GM12873 (cell line): ENCODE results near the gene ENOX1.

Source experiments
- CTCF ChIP-seq: IDR thresholded peaks from 2 replicates; pipeline ENCODE4 v1.5.1; 2012; ENCODE audit warnings: low read depth, mild to moderate bottlenecking, moderate library complexity, low read length, control low read depth; ENCODE audit not compliant: insufficient read depth; ENCODE audit errors: missing control alignments

ENOX1 gene

GRCh38 chr13:43391036-43391435, 395.7 kb downstream of the ENOX1 start:
- TF ChIP-seq CTCF: no peak

- no peak for TF ChIP-seq CTCF
Observed at GRCh38 chr13:43390619-43391018, 396.2 kb downstream of the ENOX1 start.

- TF ChIP-seq CTCF: no peak
Observed at GRCh38 chr13:43389983-43390382, 396.8 kb downstream of the ENOX1 start.

- TF ChIP-seq CTCF: no peak
Observed at GRCh38 chr13:43389573-43389972, 397.2 kb downstream of the ENOX1 start.

- TF ChIP-seq CTCF: no peak
Observed at GRCh38 chr13:43388282-43389034, 398.3 kb downstream of the ENOX1 start.

GRCh38 chr13:43387880-43388279, 398.9 kb downstream of the ENOX1 start:
- no peak for TF ChIP-seq CTCF

- TF ChIP-seq CTCF: no peak
Observed at GRCh38 chr13:43383498-43384165, 403.1 kb downstream of the ENOX1 start.
